HL-60 (cell line): ENCODE results near the gene SMARCC2.

Source experiments
- DNase-seq, 2 experiments: peaks; one replicate each; pipeline ENCODE4 v3.0.0-alpha.2; 2010 to 2020; ENCODE audit warnings: low read depth in 1 of 2, low spot score in 1 of 2
- H3K27ac ChIP-seq: fragments of 250-450 bp; sonication (Bioruptor Pico); replicated peaks from 2 replicates; pipeline ENCODE4 v1.5.1; 2020; ENCODE audit warnings: mild to moderate bottlenecking, moderate library complexity
- H3K27me3 ChIP-seq: fragments of 250-450 bp; sonication (Bioruptor Pico); 2 replicates; pipeline ENCODE4 v1.5.1; 2021; ENCODE audit warnings: mild to moderate bottlenecking, moderate library complexity; ENCODE audit not compliant: insufficient read depth, poor library complexity, severe bottlenecking
- H3K4me3 ChIP-seq: replicated peaks from 2 replicates; pipeline ENCODE4 v1.5.1; 2011; ENCODE audit warnings: mild to moderate bottlenecking, control low read depth, low read length; ENCODE audit not compliant: insufficient read depth
- CTCF ChIP-seq: IDR thresholded peaks from one replicate; pipeline ENCODE4 v1.5.1; 2011; ENCODE audit warnings: low read length, control low read depth, inconsistent platforms; ENCODE audit not compliant: insufficient read depth
- GABPA ChIP-seq: IDR thresholded peaks from 2 replicates; pipeline ENCODE4 v1.6.1; 2012; ENCODE audit warnings: low read depth
- POLR2AphosphoS5 ChIP-seq: IDR thresholded peaks from 2 replicates; pipeline ENCODE4 v1.6.1; 2012; ENCODE audit warnings: low read depth
- REST ChIP-seq: IDR thresholded peaks from 2 replicates; pipeline ENCODE4 v1.6.1; 2012; ENCODE audit warnings: low read depth; ENCODE audit not compliant: insufficient replicate concordance
- SPI1 ChIP-seq: IDR thresholded peaks from 2 replicates; pipeline ENCODE4 v1.6.1; 2012; ENCODE audit warnings: low read depth, mild to moderate bottlenecking, borderline replicate concordance

Gene SMARCC2

DNA sequence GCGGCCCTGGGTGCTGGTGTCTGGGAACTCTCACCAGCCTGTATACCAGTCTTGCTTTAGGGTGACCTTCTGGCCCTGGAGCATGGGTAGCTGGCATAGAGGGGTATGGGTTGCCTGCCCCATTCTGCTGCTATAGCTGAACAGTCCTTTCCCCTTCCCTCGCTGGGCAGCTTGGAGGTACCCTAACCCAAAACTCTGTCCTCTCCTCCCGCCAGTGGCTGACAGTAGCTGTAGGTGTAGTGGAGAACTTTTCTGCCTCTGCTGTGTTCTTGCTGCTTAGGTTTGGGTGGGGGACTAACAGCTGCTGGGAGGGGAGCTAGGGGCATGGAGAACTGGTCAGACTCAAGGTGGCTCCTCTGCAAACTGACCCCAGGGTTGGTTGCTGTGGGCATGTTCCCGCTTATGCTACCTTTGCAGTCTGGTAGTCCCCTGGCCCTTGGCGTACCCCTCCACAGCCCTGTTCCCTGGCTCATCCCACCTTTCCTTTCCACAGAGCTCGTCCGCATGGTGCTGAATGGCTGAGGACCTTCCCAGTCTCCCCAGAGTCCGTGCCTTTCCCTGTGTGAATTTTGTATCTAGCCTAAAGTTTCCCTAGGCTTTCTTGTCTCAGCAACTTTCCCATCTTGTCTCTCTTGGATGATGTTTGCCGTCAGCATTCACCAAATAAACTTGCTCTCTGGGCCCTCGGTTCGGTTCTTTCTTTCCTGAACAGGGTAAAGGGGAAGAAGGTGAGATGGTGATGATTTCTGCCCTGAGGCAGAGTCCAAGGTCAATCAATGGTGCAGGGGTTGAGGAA is 28.2 kb downstream of the SMARCC2 start:
- Histone ChIP-seq H3K27ac (no peak overlapping the region), H3K4me3 (no peak overlapping the region), H3K27me3 (no peaks in the 10 kb centered on the region)
- TF ChIP-seq CTCF (no peak), POLR2AphosphoS5 (no peak; the same call in 1 of the 2 replicates), SPI1 (no peak), GABPA (no peak), REST (no peak)
- DNase-seq: no peak

DNA sequence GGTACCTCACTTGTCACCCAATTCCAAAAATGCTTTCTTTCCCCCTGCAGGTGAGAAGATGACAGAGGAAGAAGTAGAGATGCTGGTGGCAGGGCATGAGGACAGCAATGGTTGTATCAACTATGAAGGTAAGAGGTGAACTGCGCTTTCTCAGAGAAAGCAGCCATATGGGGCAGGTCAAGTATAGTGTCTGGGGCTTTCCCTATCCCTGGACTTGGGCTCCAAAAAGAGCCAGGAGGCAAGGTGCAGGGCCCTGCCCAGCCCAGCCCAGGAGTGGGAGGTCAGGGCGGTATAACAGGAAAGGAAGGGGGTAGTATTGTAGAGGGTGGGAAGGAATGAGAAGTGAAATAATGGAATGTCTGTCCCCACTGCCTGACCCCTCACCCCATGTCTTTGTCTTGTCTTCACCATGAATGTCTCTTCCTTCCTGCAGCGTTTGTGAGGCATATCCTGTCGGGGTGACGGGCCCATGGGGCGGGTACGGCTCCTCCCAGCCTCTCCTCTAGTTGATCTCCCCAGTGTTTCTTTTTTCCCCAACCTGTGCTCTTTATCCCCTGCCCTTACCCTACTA is 29.0 kb downstream of the SMARCC2 start:
- Histone ChIP-seq H3K27ac (no peak overlapping the region), H3K4me3 (peak overlapping the region; percentile 64), H3K27me3 (no peaks in the 10 kb centered on the region)
- TF ChIP-seq REST: peak; percentile 29
- TF ChIP-seq SPI1: no peak
- 0 out of 2 replicates have a peak, but pooled peaks have one; percentile 53 for TF ChIP-seq POLR2AphosphoS5
- DNase-seq: peak in 1 of 2 experiments; percentile 10

DNA sequence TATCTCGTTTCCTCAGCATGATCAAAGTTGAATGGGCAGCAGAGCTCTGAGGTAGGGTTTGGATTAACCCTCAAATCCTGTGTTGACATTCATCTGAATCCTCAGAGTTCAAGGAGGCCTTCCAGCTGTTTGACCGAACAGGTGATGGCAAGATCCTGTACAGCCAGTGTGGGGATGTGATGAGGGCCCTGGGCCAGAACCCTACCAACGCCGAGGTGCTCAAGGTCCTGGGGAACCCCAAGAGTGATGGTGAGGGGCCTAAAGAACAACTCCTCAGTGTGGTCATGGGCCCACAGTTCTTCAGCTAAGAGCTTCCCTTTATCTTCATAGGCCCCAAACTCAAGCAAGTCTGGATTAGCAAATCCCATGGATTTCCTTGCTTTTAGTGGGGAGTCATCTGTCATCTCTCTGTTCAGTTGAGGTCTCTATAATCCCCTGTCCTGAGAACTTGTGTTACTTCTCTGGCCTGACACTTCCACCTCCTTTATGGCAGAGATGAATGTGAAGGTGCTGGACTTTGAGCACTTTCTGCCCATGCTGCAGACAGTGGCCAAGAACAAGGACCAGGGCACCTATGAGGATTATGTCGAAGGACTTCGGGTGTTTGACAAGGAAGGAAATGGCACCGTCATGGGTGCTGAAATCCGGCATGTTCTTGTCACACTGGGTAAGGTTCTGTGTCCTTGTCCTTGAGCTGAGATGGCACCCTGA is 29.6 kb downstream of the SMARCC2 start:
- Histone ChIP-seq H3K4me3 (peak overlapping the region; percentile 64), H3K27ac (peak overlapping the region; percentile 96), H3K27me3 (no peaks in the 10 kb centered on the region)
- TF ChIP-seq CTCF (no peak), POLR2AphosphoS5 (no peak), SPI1 (no peak), GABPA (no peak), REST (no peak)
- no peak for DNase-seq
